Measurements from ENCODE around the gene FGF11. TPM values are rescaled to one million over a fixed set of nuclear protein-coding genes. Genes with fewer than 3 reads are reported as not detected.
"Not testable (repeated sequence)": the region's sequence is repeated elsewhere in the genome, so short reads cannot be mapped to it uniquely, and the experiment has no call there.

Gene FGF11
- total and polyA plus RNA-seq, 9 donors = 0.10 to 5.1 (median 0.61) TPM

DNA sequence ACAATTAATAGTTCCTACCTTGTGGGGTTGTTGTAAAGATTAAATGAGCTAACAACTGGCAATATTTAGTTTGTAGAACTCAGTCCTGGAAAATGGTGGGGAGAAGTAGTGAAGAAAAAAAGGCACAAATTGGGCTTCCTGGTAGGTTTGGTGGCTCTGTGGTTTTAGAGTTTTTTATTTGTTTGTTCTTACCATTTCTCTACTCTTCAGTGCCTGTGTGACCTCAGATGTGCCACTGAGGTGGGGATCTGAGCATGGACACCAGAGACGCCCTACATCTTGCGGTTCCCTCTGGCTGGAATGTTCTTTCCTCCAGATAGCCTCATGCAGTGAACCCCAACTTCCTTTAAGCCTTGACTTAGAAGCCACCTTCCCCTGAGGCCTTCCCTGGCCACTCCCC, 32.4 kb downstream of the FGF11 start:
- Histone ChIP-seq H3K27me3 (no peaks in the 10 kb centered on the region), H3K36me3 (no peaks in the 10 kb centered on the region), H3K9me3 (no peaks in the 10 kb centered on the region), H3K4me3 (no peak overlapping the region), H3K27ac (no peak overlapping the region), H3K4me1 (ENCODE audit: insufficient read depth) (peaks cover 11% of the 10 kb centered on the region)
- TF ChIP-seq EP300 (IDR thresholded peaks at IDR 0.05) (no peak), POLR2A (IDR thresholded peaks at IDR 0.05) (no peak)
- TF ChIP-seq, protein P1, sequence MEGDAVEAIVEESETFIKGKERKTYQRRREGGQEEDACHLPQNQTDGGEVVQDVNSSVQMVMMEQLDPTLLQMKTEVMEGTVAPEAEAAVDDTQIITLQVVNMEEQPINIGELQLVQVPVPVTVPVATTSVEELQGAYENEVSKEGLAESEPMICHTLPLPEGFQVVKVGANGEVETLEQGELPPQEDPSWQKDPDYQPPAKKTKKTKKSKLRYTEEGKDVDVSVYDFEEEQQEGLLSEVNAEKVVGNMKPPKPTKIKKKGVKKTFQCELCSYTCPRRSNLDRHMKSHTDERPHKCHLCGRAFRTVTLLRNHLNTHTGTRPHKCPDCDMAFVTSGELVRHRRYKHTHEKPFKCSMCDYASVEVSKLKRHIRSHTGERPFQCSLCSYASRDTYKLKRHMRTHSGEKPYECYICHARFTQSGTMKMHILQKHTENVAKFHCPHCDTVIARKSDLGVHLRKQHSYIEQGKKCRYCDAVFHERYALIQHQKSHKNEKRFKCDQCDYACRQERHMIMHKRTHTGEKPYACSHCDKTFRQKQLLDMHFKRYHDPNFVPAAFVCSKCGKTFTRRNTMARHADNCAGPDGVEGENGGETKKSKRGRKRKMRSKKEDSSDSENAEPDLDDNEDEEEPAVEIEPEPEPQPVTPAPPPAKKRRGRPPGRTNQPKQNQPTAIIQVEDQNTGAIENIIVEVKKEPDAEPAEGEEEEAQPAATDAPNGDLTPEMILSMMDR (IDR thresholded peaks at IDR 0.05) = no peak
- WGBS, 3 donors = 91 to 92% (median 92%) methylated on average over 2 of the region's 2 CpGs
- intact Hi-C loops (cut with DNase I) = no loop called here
- no peak for DNase-seq

DNA sequence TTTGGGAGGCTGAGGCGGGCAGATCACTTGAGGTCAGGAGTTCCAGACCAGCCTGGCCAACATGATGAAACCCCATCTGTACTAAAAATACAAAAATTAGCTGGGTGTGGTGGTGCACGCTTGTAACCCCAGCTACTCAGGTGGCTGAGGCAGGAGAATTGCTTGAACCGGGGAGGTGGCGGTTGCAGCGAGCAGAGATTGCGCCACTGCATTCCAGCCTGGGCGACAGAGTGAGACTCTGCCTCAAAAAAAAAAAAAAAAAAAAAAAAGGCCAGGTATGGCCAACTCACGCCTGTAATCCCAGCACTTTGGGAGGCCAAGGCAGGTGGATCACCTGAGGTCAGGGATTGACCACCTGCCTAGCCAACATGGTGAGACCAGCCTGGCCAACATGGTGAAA, 35.5 kb downstream of the FGF11 start:
- H3K4me3 ChIP-seq, H3K9me3 ChIP-seq, DNase-seq, H3K27me3 ChIP-seq, H3K36me3 ChIP-seq, H3K27ac ChIP-seq: not testable (repeated sequence)
- 89 to 97% (median 95%) methylated on average over 8 of the region's 8 CpGs for WGBS, 3 donors
- peaks cover 17% of the 10 kb centered on the region for H3K4me1 ChIP-seq (ENCODE audit: insufficient read depth)
- intact Hi-C loops (cut with DNase I) = loop anchor here in 3 of 4 donors (5.0 kb wide), 1 partner anchor 32 kb away; no protein-coding TSS in a partner anchor

DNA sequence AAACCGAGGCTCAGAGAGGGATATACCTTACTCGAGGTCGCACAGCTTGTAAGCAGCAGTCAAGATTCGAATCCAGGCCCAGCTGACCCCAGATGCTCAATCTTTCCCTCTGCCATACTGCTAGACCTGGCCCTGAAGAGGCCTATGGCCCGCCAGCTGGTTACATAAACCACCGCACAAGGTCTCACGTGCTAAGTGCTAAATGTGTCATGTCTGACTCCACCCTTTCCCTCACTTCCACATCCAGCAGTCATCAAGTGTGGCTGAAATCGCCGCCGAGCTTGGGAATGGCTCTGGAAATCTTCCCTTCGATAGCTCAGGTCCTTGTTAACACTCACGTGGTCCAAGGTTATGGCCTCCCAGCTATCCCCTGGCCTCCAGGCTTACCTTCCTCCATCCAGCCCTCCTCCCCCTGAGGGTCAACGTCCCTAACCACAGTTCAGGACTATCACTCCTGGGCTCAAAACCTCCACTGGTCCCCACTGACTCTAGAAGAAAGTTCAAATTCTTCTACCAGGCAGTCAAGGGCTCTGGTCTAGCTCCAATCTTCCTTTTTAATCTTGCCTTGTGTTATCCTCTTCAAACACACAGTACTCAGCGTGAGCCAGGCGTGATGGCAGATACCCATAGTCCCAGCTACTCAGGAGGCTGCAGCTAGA, 36.6 kb downstream of the FGF11 start:
- WGBS, 3 donors = 64 to 72% (median 71%) methylated on average over 15 of the region's 15 CpGs
- Histone ChIP-seq H3K4me3 (no peak overlapping the region), H3K36me3 (no peaks in the 10 kb centered on the region), H3K4me1 (ENCODE audit: insufficient read depth) (peaks cover 14% of the 10 kb centered on the region), H3K27me3 (no peaks in the 10 kb centered on the region), H3K27ac (no peak overlapping the region), H3K9me3 (no peaks in the 10 kb centered on the region)
- peak in 1 of 5 donors; percentile 50 for DNase-seq
- intact Hi-C loops (cut with DNase I) = loop anchor here in 3 of 4 donors (5.0 kb wide), 1 partner anchor 34 kb away; no protein-coding TSS in a partner anchor
- TF ChIP-seq POLR2A (IDR thresholded peaks at IDR 0.05) (no peak), EP300 (IDR thresholded peaks at IDR 0.05) (no peak)
- TF ChIP-seq, protein P1 (IDR thresholded peaks at IDR 0.05) = no peak

DNA sequence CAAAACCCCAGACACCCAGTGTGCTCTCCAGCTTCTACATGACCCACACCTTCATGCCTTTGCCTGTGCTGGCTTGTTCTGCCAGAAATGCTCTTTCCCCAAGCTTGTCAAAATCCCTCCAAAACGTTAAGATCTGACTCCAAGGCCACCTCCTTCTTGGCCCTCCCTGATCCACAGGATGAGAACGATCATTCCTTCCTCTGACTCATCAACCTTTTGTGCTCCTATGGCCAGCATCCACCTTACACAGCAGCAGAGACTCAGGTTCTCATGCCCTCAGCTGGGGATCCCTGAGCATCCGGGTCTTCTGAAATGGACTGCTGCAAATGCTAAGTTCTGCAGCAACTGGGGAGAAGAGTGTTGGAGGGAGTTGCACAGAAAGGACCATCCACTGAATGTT, 37.2 kb downstream of the FGF11 start:
- WGBS, 3 donors = 16 to 22% (median 18%) methylated on average over 3 of the region's 3 CpGs
- no peaks in the 10 kb centered on the region for H3K36me3 ChIP-seq
- peaks cover 14% of the 10 kb centered on the region for H3K4me1 ChIP-seq (ENCODE audit: insufficient read depth)
- no peaks in the 10 kb centered on the region for H3K27me3 ChIP-seq
- no peak overlapping the region for H3K27ac ChIP-seq
- TF ChIP-seq, protein P1 (IDR thresholded peaks at IDR 0.05) = no peak
- no peak for TF ChIP-seq POLR2A (IDR thresholded peaks at IDR 0.05)
- TF ChIP-seq EP300 (IDR thresholded peaks at IDR 0.05) = no peak
- no peaks in the 10 kb centered on the region for H3K9me3 ChIP-seq
- intact Hi-C loops (cut with DNase I) = loop anchor here in 3 of 4 donors (5.0 kb wide), 1 partner anchor 34 kb away; no protein-coding TSS in a partner anchor
- DNase-seq = no peak
- no peak overlapping the region for H3K4me3 ChIP-seq

DNA sequence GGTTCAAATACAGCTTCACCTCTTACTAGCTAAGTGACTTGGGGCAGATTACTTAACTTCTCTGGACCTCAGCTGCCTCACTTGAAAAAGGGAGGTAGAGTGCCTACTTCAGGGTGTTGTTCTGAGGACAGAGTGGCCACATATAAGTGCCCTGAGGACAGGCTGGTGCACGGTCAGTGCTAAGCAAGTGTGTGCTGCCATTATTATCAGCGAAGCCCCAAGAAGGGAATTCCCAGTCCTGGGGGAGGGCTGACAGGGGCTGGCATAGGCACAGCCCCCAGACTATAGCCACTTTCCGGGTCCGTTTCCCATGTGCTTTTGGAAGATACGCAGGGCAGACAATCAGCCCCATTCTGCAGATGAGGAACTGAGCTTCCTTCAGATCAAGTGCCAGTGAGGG, 37.6 kb downstream of the FGF11 start:
- no peaks in the 10 kb centered on the region for H3K36me3 ChIP-seq
- DNase-seq = no peak
- no peaks in the 10 kb centered on the region for H3K27me3 ChIP-seq
- peak overlapping the region; percentile 84 for H3K4me3 ChIP-seq
- peaks cover 14% of the 10 kb centered on the region for H3K4me1 ChIP-seq (ENCODE audit: insufficient read depth)
- H3K27ac ChIP-seq = peak overlapping the region in 1 of 2 donors; percentile 99
- WGBS, 3 donors = 73 to 84% (median 77%) methylated on average over 5 of the region's 5 CpGs
- no peak for TF ChIP-seq POLR2A (IDR thresholded peaks at IDR 0.05)
- TF ChIP-seq, protein P1 (IDR thresholded peaks at IDR 0.05) = no peak
- TF ChIP-seq EP300 (IDR thresholded peaks at IDR 0.05) = no peak
- H3K9me3 ChIP-seq = no peaks in the 10 kb centered on the region
- intact Hi-C loops (cut with DNase I) = loop anchor here in 3 of 4 donors (5.0 kb wide), 1 partner anchor 35 kb away; no protein-coding TSS in a partner anchor

Measured in ovary (tissue), 9 donors.